GM12878 (cell line): Measurements from ENCODE around the gene PNMA1. TPM values are rescaled to one million over a fixed set of nuclear protein-coding genes. Genes with fewer than 3 reads are reported as not detected.

Source experiments
- ATAC-seq: fragments of 200-7000 bp; cut with Tn5 transposase; 3 replicates; pipeline ENCODE4 v1.9.1; 2020; ENCODE audit warnings: mild to moderate bottlenecking, moderate library complexity
- BruUV-seq: library from RNA; stranded (reverse); fragments of 400-500 nt; replicated peaks from 2 replicates; lab custom pipeline; 2021; lab: Mats Ljungman, UMichigan
- CTCF ChIA-PET: fragments of 300-600 bp; sonication (Branson Sonifier 250); formaldehyde crosslinking; extraction: SDS; loops from one replicate; lab custom pipeline; 2021; ENCODE audit warnings: inconsistent platforms; lab: Yijun Ruan, JAX
- POLR2A ChIA-PET: fragments of 350-600 bp; formaldehyde crosslinking; extraction: SDS; loops from one replicate; lab custom pipeline; 2021; ENCODE audit warnings: inconsistent platforms; lab: Charles Lee
- RAD21 ChIA-PET: fragments of 300-600 bp; sonication (Branson Sonifier 250); formaldehyde crosslinking; loops from one replicate; lab custom pipeline; 2023; ENCODE audit warnings: antibody characterized with exemption; ENCODE audit not compliant: unreplicated experiment; lab: Charles Lee
- SMC1A ChIA-PET: fragments of 300-600 bp; sonication (Branson Sonifier 250); formaldehyde crosslinking; loops from one replicate; lab custom pipeline; 2023; ENCODE audit not compliant: unreplicated experiment, uncharacterized antibody; lab: Charles Lee
- DNase-seq: peaks from one replicate; pipeline ENCODE4 v3.0.0-alpha.2; 2011; ENCODE audit warnings: low read depth, low spot score
- FAIRE-seq: peaks from 3 replicates; lab custom pipeline; 2011; peaks lifted over from hg19 to GRCh38; lab: Jason Lieb, UNC
- H2AFZ ChIP-seq: 2 replicates; pipeline ENCODE4 v1.6.0; 2011; ENCODE audit warnings: low read depth, low read length, control low read depth; ENCODE audit not compliant: control insufficient read depth
- H3K27ac ChIP-seq: 2 replicates; pipeline ENCODE4 v1.5.1; 2011; ENCODE audit warnings: control low read depth; ENCODE audit not compliant: control insufficient read depth, insufficient read depth
- H3K27me3 ChIP-seq, 2 experiments: replicated peaks in 1 of 2; 2 replicates each; pipeline versions ENCODE4 v1.6.0 to v1.6.1; 2011; ENCODE audit warnings: low read length in 1 of 2; ENCODE audit not compliant: control insufficient read depth in 2 of 2, insufficient read depth in 2 of 2
- H3K36me3 ChIP-seq, 2 experiments: 2 replicates each; pipeline ENCODE4 v1.5.1; 2011; ENCODE audit warnings: low read length in 1 of 2; ENCODE audit not compliant: control insufficient read depth in 2 of 2, insufficient read depth in 2 of 2
- H3K4me1 ChIP-seq: 2 replicates; pipeline ENCODE4 v1.6.1; 2011; ENCODE audit warnings: mild to moderate bottlenecking, low read length, moderate library complexity, mixed read lengths; ENCODE audit not compliant: control insufficient read depth, insufficient read depth
- H3K4me2 ChIP-seq: 2 replicates; pipeline ENCODE4 v1.6.0; 2011; ENCODE audit warnings: control low read depth; ENCODE audit not compliant: control insufficient read depth, insufficient read depth
- H3K4me3 ChIP-seq: fragments of 200-600 bp; sonication (generic); 2 replicates; pipeline ENCODE4 v1.5.1; 2016
- H3K79me2 ChIP-seq: 2 replicates; pipeline ENCODE4 v1.6.0; 2011; ENCODE audit warnings: low read length; ENCODE audit not compliant: control insufficient read depth, insufficient read depth
- H3K9ac ChIP-seq: 2 replicates; pipeline ENCODE4 v1.8.0; 2011; ENCODE audit warnings: low read length, control low read depth, mixed read lengths; ENCODE audit not compliant: control insufficient read depth, insufficient read depth
- H3K9me3 ChIP-seq: replicated peaks from 3 replicates; pipeline ENCODE4 v1.5.1; 2011; ENCODE audit warnings: mild to moderate bottlenecking, low read length; ENCODE audit not compliant: control insufficient read depth, insufficient read depth
- H4K20me1 ChIP-seq: 2 replicates; pipeline ENCODE4 v1.6.0; 2011; ENCODE audit not compliant: control insufficient read depth, insufficient read depth
- IKZF2 ChIP-seq, 2 experiments: fragments of 450-650 bp; IDR thresholded peaks; 2 replicates each; pipeline ENCODE4 v1.6.1; 2017; ENCODE audit warnings: mild to moderate bottlenecking in 2 of 2, moderate library complexity in 2 of 2
- POLR2A ChIP-seq: IDR thresholded peaks from 2 replicates; pipeline ENCODE4 v1.6.1; 2011; ENCODE audit warnings: low read depth, mild to moderate bottlenecking, low read length
- ZBTB4 ChIP-seq: fragments of 450-650 bp; formaldehyde crosslinking; IDR thresholded peaks from 2 replicates; pipeline ENCODE4 v1.4.0; 2022; ENCODE audit warnings: mild to moderate bottlenecking, moderate library complexity
- WGBS: methylation state at CpG from one replicate; pipeline ENCODE4 v1.1.6; 2016; ENCODE audit warnings: low lambda C conversion rate; ENCODE audit not compliant: insufficient replicate concordance, insufficient coverage; ENCODE audit errors: missing lambda C conversion rate; 5-methylcytosine and 5-hydroxymethylcytosine counted together
- in situ Hi-C: fragments of 300-500 bp; cut with MboI; formaldehyde crosslinking; loops from 9 replicates; pipeline ENCODE4 v1.14.3; 2018; ENCODE audit warnings: mixed read lengths
- intact Hi-C: fragments of 100-400 bp; cut with micrococcal nuclease; formaldehyde crosslinking; loops from one replicate; pipeline ENCODE4 v1.14.2; 2022; ENCODE audit not compliant: unreplicated experiment
- polyA plus RNA-seq, 11 experiments: library from polyadenylated mRNA; depleted of rRNA in 4 of 11; unstranded in 6 of 11; stranded (reverse) in 5 of 11; fragments of >200 nt; fragmentation: Nextera tagmentation in 4 of 11; fragmentation: Illumina TruSeq in 1 of 11; extraction: Ambion mirVana in 4 of 11; extraction: Trizol in 1 of 11; gene quantifications; 1 replicate in 1 of 11; 2 replicates in 10 of 11; pipeline versions ENCODE4 v1.2.1 to v1.2.3, GENCODE V29; 2011 to 2016; ENCODE audit warnings: inconsistent platforms in 2 of 11, missing spikeins in 2 of 11, low read depth in 1 of 11
- total RNA-seq, 4 experiments: library from RNA; depleted of rRNA in 3 of 4; stranded (reverse); fragments of >200 nt in 3 of 4; fragmentation: Illumina TruSeq in 1 of 4; extraction: Trizol in 1 of 4; gene quantifications; 2 replicates each; pipeline versions ENCODE4 v1.2.1 to v1.2.3, GENCODE V29; 2013 to 2021

PNMA1 gene
- total and polyA plus RNA-seq, 10 of the 15 experiments (the other 5 are each of a cell fraction or from before 2014, with no cell fraction given) = 1.8 to 39.3 (median 11.1) TPM

- POLR2A ChIA-PET = no interaction called here
These were observed 12.1 kb upstream of the PNMA1 start for GRCh38 chr14:73726025-73726961.

More at GRCh38 chr14:73726025-73726961, 12.1 kb upstream of the PNMA1 start:
- H3K36me3 ChIP-seq = peaks cover 65 to 78% of the 10 kb centered on the region in 2 experiments
- WGBS = 86% methylated on average over 11 of the region's 14 CpGs
- intact Hi-C loops = loop anchor here (5.0 kb wide), 2 partner anchors 161 to 311 kb away; partner anchors contain the start of gene ZNF410
- ChIA-PET RAD21 (no interaction called here), SMC1A (interaction anchor here (7.2 to 8.9 kb wide), 2 partner anchors 26 to 100 kb away, joined by 87 to 155 read pairs; no protein-coding TSS in a partner anchor), CTCF (interaction anchor here (2.9 to 10.1 kb wide), 3 partner anchors 13 to 101 kb away, joined by 12 to 195 read pairs (median 48); partner anchors contain the start of gene PNMA1)
- H3K4me1 ChIP-seq = no peaks in the 10 kb centered on the region
- FAIRE-seq (no peak), DNase-seq (no peak), ATAC-seq (no peak)
- H3K4me2 ChIP-seq = no peak overlapping the region
- in situ Hi-C loops = loop anchor here (25.0 kb wide), 1 partner anchor 311 kb away; no protein-coding TSS in a partner anchor
- H3K27ac ChIP-seq = no peak overlapping the region
- peaks cover 3% of the 10 kb centered on the region for H4K20me1 ChIP-seq
- no peak overlapping the region for H2AFZ ChIP-seq
- no peaks in the 10 kb centered on the region for H3K27me3 ChIP-seq
- TF ChIP-seq ZBTB4 (no peak), IKZF2 (IDR thresholded peaks at IDR 0.05) (no peak), POLR2A (peak; percentile 34)
- BruUV-seq = no TSS peak
- no peaks in the 10 kb centered on the region for H3K9me3 ChIP-seq
- H3K9ac ChIP-seq = no peak overlapping the region
- H3K79me2 ChIP-seq = peaks cover 5% of the 10 kb centered on the region
- no peak overlapping the region for H3K4me3 ChIP-seq
